Stomach (tissue), 4 donors: ENCODE data around the gene THBS1.

ENCODE experiments used
- POLR2A ChIP-seq, 4 donors: fragments of 450-650 bp; IDR thresholded peaks; one replicate each; pipeline ENCODE4 v1.6.1; 2016; ENCODE audit warnings: antibody characterized with exemption in 4 of 4, control low read depth in 2 of 4, mild to moderate bottlenecking in 1 of 4, moderate library complexity in 1 of 4
- POLR2AphosphoS5 ChIP-seq, 3 donors: sonication (generic); formaldehyde crosslinking; IDR thresholded peaks; one replicate each; pipeline ENCODE4 v1.6.1; 2016; ENCODE audit warnings: antibody characterized with exemption in 3 of 3
- TF ChIP-seq, protein P1 (sequence below), 7 experiments: fragments of 450-650 bp in 4 of 7; fragments of 200-600 bp in 3 of 7; sonication (generic) in 3 of 7; IDR thresholded peaks; one replicate each; pipeline ENCODE4 v1.5.1; 2016 to 2019; ENCODE audit warnings: antibody characterized with exemption in 7 of 7, control low read depth in 2 of 7, mild to moderate bottlenecking in 1 of 7

DNA sequence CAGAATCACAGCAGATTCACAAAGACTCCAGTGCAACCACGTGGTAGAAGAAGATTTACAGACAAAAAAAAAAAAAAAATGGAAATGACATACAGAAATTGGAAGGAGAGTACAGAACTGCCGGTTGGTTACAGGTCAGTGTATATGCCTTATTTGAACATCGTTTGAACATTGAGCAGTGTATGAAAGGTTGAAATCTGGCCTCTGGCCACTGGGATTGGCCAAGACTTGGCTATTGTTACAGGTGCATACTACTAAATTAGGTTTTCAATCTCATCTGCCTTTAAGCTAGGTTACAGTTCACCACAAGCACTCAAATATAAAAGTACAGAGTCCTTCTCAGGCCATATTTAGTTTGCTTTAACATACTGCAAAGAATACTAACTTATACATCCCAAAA lies 59.8 kb downstream of the THBS1 start:
- TF ChIP-seq POLR2A (IDR thresholded peaks at IDR 0.05) (no peak), POLR2AphosphoS5 (IDR thresholded peaks at IDR 0.05) (no peak)
- TF ChIP-seq, protein P1, sequence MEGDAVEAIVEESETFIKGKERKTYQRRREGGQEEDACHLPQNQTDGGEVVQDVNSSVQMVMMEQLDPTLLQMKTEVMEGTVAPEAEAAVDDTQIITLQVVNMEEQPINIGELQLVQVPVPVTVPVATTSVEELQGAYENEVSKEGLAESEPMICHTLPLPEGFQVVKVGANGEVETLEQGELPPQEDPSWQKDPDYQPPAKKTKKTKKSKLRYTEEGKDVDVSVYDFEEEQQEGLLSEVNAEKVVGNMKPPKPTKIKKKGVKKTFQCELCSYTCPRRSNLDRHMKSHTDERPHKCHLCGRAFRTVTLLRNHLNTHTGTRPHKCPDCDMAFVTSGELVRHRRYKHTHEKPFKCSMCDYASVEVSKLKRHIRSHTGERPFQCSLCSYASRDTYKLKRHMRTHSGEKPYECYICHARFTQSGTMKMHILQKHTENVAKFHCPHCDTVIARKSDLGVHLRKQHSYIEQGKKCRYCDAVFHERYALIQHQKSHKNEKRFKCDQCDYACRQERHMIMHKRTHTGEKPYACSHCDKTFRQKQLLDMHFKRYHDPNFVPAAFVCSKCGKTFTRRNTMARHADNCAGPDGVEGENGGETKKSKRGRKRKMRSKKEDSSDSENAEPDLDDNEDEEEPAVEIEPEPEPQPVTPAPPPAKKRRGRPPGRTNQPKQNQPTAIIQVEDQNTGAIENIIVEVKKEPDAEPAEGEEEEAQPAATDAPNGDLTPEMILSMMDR (IDR thresholded peaks at IDR 0.05) = no peak
